ENCODE results near the gene CNPY2. TPM values are rescaled to one million over a fixed set of nuclear protein-coding genes. Genes with fewer than 3 reads are reported as not detected.

CNPY2 gene
- total and polyA plus RNA-seq, 2 of the 13 experiments (the other 11 are each of a cell fraction or from before 2014, with no cell fraction given), result 285 to 356 TPM

DNA sequence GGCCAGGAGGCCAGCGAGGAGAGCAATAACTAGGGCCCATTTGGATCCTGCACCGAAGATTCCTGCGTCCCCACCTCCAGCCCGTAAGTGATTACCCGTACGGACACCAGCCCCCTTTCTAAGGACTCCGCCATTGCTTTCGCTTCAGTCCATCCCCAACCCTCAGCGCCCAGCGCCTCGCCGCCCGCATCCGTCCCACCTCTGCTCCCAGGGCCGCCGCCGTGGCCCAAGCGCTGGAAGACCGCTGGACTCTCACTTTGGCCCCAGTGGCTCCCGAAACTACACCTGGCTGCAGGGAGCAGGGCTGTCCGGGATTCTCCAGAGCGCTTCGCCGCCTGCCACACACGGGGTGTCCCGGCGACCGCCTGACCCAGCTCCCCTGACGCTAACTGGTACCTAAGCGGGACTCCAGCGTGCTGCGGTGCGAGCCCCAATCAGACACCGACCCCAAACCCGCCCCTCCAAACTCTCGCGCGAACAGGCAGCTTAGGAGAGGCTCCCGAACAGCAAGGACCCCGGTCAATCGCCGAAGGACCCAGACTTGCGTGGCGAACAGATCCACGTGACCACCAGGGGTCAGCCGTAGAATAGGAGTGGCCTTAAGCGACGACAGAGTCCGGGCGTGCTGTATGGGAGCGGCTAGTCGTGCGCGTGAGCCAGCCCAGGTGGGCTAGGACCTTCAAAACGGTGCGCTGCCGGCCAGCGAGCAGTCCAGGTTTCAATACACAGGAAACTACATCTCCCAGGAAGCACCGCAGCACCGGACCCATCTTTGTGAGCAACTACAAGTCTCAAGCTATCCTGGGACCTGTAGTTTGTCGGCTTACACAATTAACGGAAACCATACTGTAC, at the start of gene CNPY2 (continued):
- TF ChIP-seq MIER3 (CRISPR knock-in tag; IDR thresholded peaks at IDR 0.05; ENCODE audit: borderline replicate concordance) (no peak), ZNF460 (CRISPR knock-in tag; IDR thresholded peaks at IDR 0.05; ENCODE audit: borderline replicate concordance) (no peak; the same call in 1 of the 2 replicates), RAD51 (IDR thresholded peaks at IDR 0.05; ENCODE audit: borderline replicate concordance) (peak; percentile 78), CREB1 (IDR thresholded peaks at IDR 0.05) (peak; percentile 56; the same call in 1 of the 2 replicates), CREB1 (CRISPR knock-in tag; IDR thresholded peaks at IDR 0.05) (peak; percentile 85), SALL1 (CRISPR knock-in tag; IDR thresholded peaks at IDR 0.05) (peak; percentile 84), ZNF282 (IDR thresholded peaks at IDR 0.05; ENCODE audit: partially characterized antibody) (no peak), REL (CRISPR knock-in tag; conservative IDR thresholded peaks at IDR 0.05) (peak; percentile 91; the same call in 1 of the 2 replicates), ZNF557 (CRISPR knock-in tag; IDR thresholded peaks at IDR 0.05) (peak; percentile 75; the same call in 1 of the 2 replicates), MYNN (CRISPR knock-in tag; IDR thresholded peaks at IDR 0.05; ENCODE audit: low read depth) (no peak), ZFP37 (CRISPR knock-in tag; IDR thresholded peaks at IDR 0.05; ENCODE audit: borderline replicate concordance) (peak; percentile 83; the same call in 1 of the 2 replicates), RBM39 (IDR thresholded peaks at IDR 0.05; ENCODE audit: low read depth, low read length, poor library complexity, severe bottlenecking) (peak; percentile 39), ERF (CRISPR knock-in tag; IDR thresholded peaks at IDR 0.05) (peak; percentile 56), NFRKB (IDR thresholded peaks at IDR 0.05) (no peak), ZNF260 (CRISPR knock-in tag; IDR thresholded peaks at IDR 0.05; ENCODE audit: borderline replicate concordance, low read depth) (no peak), ZNF235 (CRISPR knock-in tag; IDR thresholded peaks at IDR 0.05; ENCODE audit: borderline replicate concordance) (no peak)
- TF ChIP-seq, protein P1, sequence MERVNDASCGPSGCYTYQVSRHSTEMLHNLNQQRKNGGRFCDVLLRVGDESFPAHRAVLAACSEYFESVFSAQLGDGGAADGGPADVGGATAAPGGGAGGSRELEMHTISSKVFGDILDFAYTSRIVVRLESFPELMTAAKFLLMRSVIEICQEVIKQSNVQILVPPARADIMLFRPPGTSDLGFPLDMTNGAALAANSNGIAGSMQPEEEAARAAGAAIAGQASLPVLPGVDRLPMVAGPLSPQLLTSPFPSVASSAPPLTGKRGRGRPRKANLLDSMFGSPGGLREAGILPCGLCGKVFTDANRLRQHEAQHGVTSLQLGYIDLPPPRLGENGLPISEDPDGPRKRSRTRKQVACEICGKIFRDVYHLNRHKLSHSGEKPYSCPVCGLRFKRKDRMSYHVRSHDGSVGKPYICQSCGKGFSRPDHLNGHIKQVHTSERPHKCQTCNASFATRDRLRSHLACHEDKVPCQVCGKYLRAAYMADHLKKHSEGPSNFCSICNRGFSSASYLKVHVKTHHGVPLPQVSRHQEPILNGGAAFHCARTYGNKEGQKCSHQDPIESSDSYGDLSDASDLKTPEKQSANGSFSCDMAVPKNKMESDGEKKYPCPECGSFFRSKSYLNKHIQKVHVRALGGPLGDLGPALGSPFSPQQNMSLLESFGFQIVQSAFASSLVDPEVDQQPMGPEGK (CRISPR knock-in tag; IDR thresholded peaks at IDR 0.05), result 0 out of 2 replicates have a peak, but pooled peaks have one; percentile 39
- TF ChIP-seq, protein P2, sequence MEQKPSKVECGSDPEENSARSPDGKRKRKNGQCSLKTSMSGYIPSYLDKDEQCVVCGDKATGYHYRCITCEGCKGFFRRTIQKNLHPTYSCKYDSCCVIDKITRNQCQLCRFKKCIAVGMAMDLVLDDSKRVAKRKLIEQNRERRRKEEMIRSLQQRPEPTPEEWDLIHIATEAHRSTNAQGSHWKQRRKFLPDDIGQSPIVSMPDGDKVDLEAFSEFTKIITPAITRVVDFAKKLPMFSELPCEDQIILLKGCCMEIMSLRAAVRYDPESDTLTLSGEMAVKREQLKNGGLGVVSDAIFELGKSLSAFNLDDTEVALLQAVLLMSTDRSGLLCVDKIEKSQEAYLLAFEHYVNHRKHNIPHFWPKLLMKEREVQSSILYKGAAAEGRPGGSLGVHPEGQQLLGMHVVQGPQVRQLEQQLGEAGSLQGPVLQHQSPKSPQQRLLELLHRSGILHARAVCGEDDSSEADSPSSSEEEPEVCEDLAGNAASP (CRISPR knock-in tag; IDR thresholded peaks at IDR 0.05; ENCODE audit: borderline replicate concordance), result peak; percentile 11; the same call in 1 of the 2 replicates
- TF ChIP-seq, protein P3, sequence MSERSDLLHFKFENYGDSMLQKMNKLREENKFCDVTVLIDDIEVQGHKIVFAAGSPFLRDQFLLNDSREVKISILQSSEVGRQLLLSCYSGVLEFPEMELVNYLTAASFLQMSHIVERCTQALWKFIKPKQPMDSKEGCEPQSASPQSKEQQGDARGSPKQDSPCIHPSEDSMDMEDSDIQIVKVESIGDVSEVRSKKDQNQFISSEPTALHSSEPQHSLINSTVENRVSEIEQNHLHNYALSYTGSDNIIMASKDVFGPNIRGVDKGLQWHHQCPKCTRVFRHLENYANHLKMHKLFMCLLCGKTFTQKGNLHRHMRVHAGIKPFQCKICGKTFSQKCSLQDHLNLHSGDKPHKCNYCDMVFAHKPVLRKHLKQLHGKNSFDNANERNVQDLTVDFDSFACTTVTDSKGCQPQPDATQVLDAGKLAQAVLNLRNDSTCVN (CRISPR knock-in tag; IDR thresholded peaks at IDR 0.05; ENCODE audit: borderline replicate concordance), result peak; percentile 17; the same call in 1 of the 2 replicates
- TF ChIP-seq, protein P4, sequence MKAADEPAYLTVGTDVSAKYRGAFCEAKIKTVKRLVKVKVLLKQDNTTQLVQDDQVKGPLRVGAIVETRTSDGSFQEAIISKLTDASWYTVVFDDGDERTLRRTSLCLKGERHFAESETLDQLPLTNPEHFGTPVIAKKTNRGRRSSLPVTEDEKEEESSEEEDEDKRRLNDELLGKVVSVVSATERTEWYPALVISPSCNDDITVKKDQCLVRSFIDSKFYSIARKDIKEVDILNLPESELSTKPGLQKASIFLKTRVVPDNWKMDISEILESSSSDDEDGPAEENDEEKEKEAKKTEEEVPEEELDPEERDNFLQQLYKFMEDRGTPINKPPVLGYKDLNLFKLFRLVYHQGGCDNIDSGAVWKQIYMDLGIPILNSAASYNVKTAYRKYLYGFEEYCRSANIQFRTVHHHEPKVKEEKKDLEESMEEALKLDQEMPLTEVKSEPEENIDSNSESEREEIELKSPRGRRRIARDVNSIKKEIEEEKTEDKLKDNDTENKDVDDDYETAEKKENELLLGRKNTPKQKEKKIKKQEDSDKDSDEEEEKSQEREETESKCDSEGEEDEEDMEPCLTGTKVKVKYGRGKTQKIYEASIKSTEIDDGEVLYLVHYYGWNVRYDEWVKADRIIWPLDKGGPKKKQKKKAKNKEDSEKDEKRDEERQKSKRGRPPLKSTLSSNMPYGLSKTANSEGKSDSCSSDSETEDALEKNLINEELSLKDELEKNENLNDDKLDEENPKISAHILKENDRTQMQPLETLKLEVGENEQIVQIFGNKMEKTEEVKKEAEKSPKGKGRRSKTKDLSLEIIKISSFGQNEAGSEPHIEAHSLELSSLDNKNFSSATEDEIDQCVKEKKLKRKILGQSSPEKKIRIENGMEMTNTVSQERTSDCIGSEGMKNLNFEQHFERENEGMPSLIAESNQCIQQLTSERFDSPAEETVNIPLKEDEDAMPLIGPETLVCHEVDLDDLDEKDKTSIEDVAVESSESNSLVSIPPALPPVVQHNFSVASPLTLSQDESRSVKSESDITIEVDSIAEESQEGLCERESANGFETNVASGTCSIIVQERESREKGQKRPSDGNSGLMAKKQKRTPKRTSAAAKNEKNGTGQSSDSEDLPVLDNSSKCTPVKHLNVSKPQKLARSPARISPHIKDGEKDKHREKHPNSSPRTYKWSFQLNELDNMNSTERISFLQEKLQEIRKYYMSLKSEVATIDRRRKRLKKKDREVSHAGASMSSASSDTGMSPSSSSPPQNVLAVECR (CRISPR knock-in tag; IDR thresholded peaks at IDR 0.05; ENCODE audit: borderline replicate concordance), result peak; percentile 96

Measured in HepG2 (cell line).